GM18868 (cell line): Measurements from ENCODE around the gene RPTN.
"Not testable (repeated sequence)": the region's sequence is repeated elsewhere in the genome, so short reads cannot be mapped to it uniquely, and the experiment has no call there.

ENCODE experiments used
- ATAC-seq: cut with Tn5 transposase; IDR thresholded peaks from one replicate; pipeline ENCODE4 v1.9.1; 2021; ENCODE audit warnings: mild to moderate bottlenecking, moderate library complexity; ENCODE audit not compliant: unreplicated experiment

Gene RPTN

DNA sequence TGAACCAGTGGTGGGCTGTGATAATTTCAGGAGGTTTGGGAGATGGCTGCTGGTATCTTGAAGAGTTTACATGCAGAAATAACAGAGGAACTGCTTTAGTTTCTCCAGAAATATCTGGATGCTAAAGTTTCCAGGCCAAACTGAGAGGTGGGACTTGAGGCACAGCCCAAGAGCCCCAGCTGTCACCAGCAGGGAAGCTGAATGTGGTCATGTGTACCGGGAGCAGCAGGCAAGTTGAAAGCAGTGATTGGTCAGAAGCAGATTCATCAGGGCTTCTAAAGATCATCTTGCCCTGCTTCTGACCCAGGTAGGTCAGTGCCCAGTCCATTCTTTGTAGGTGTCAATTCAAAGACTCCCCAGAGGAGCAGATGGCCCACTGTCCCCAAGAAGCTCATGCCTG is 7.9 kb upstream of the RPTN start:
- no peak for ATAC-seq

- no peak for ATAC-seq
These were observed 6.5 kb upstream of the RPTN start for GRCh38 chr1:152165286-152166077.

DNA sequence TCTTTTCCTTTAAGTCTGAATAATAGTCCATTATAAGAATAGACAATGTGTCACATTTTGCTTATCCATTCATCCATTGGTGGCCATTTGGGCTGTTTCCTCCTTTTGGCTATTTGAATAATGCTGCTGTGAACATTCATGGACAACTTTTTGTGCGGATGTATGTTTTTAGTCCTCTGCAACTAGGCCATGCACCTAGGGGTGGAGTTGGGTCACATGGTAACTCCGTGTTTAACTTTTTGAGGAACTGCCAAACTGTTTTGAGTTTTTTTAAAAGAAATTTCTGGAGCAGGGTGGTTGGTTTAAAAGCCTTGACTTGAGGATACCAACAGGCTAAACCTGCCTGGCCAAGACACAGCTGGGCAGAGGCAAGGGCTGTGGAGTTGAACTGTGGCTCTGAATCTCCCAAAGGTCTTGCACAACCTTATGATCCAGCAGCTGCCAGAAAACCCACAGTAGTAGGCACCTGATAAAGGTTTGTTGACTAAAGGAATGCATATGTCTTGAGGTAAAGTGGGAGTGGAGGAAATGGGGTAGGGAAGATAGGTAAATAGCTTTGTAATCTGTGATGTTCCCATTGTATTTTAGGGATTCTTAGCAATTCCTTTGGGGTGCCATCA is 5.6 kb upstream of the RPTN start:
- no peak for ATAC-seq

DNA sequence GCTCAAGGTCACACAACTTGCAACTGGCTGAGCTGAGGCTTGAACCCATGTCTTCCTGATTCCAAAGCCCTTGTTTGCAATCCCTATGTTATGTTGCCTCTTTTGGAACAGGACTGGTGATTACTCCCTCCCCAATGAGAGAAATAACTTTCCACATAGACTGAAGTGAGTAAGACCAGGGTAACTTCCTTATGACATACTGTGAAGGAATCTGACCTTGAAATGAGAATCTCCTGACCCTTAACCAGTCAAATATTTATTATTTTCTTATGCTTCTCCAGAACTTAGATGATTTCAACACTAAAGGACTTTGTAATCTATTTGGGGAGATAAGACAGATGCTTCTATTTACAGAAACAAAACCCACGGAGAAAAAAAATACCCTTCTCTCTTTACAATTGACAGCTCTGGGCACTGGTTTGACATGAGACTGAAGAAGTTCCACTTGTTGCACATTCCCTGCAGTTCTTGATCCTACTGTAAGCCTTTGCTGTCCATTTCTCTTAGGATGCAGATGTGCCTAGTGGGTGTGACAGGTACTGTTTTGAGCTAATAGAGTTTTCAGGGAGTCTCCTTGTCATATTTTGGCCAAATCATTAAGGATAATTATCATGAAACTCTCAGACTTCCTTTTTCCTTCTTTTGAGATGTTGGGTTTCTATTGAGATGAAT is 3.9 kb upstream of the RPTN start:
- no peak for ATAC-seq

DNA sequence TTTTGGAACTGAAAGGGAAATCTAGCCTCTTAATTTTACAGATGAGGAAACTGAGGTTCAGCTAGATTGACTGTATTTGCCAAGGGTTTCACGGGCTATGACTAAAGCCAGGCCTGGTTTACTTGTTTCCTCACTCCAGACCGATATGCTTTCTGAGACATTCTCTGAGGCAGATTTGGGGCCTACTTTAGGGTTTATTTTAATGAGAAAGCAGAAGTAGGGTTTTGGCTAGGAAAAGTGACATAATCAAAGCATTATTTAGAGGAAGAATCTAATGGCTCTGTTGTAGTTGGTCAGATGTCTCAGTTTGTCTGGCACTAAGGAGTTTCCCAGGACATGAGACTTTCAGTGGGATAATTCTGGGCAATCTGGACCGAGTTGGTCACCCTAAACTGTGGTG is 1.5 kb upstream of the RPTN start:
- ATAC-seq, result no peak

- ATAC-seq, result no peak
These were observed 5.0 kb downstream of the RPTN start for GRCh38 chr1:152153996-152154395.

- no peak for ATAC-seq
These were observed 7.4 kb downstream of the RPTN start for GRCh38 chr1:152151646-152152045.

DNA sequence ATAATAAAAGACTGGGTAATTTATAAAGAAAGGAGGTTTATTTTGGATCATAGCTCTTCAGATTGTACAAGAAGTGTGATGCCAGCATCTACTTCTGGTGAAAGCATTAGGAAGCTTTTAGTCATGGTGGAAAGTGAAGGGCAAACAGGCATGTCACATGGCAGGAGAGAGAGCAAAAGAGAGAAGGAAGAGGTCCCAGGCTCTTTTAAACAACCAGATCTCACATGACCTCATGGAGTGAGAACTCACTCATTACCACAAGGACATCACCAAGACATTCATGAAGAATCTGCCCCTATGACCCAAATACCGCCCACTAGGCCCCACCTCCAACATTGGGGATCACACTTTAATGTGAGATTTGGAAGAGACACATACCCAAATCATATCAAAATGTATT is 10.0 kb downstream of the RPTN start:
- no peak for ATAC-seq

- ATAC-seq, result no peak
These were observed 11.0 kb downstream of the RPTN start for GRCh38 chr1:152148051-152148450.

DNA sequence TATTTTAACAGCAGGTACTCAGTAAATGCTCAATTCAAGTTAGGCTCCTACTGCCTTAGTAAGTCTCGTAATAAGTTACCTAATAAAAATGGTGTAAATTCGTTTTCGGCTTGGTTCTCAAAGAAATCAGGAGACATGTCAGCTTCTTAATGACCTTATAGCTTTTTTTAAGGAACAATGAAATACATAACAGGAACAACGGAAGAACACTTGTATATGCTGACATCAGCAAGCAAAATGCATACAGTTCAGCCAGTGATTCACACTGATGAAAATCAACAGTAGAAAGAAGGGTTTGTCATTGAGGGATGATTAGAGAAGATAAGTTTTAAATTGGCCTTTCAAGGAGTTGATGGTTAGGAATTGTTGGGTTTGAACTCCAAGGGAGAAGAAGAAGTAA is 13.3 kb downstream of the RPTN start:
- no peak for ATAC-seq

DNA sequence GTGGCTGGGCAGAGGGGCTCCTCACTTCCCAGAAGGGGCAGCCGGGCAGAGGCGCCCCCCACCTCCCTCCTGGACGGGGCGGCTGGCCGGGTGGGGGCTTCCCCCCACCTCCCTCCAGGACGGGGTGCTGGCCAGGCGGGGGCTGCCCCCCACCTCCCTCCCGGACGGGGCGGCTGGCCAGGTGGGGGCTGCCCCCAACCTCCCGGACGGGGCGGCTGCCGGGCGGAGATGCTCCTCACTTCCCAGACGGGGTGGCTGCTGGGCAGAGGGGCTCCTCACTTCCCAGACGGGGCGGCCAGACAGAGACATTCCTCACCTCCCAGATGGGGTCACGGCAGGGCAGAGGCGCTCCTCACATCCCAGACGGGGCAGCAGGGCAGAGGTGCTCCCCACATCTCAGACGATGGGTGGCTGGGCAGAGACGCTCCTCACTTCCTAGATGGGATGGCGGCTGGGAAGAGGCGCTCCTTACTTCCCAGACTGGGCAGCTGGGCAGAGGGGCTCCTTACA is 14.3 kb downstream of the RPTN start:
- not testable (repeated sequence) for ATAC-seq

GRCh38 chr1:152143150-152143887 is 15.7 kb downstream of the RPTN start:
- ATAC-seq, result peak; percentile 64

- ATAC-seq, result no peak
These were observed 16.9 kb downstream of the RPTN start for GRCh38 chr1:152141971-152142584.

- ATAC-seq, result no peak
These were observed 21.8 kb downstream of the RPTN start for GRCh38 chr1:152137215-152137614.

- ATAC-seq, result no peak
These were observed 28.8 kb downstream of the RPTN start for GRCh38 chr1:152130186-152130585.

DNA sequence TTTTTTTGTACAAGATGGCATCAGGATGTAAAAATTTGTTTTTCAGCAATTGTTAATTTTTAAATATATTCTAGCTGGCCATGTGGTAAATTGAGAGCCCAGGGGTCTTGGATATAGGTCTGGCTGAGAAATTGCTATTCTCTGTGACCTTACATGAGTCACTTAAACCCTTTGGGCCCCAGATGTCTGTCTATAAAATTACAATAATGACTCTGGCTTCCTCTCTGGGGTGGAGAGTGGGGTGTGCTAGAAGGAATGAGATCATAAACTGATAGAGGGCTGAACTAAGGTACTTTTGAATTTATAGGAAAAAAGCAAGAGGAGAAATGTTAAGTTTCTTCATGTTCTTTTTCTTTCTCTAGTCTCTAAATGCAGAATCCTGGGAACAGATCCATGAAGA is 31.4 kb downstream of the RPTN start:
- no peak for ATAC-seq

DNA sequence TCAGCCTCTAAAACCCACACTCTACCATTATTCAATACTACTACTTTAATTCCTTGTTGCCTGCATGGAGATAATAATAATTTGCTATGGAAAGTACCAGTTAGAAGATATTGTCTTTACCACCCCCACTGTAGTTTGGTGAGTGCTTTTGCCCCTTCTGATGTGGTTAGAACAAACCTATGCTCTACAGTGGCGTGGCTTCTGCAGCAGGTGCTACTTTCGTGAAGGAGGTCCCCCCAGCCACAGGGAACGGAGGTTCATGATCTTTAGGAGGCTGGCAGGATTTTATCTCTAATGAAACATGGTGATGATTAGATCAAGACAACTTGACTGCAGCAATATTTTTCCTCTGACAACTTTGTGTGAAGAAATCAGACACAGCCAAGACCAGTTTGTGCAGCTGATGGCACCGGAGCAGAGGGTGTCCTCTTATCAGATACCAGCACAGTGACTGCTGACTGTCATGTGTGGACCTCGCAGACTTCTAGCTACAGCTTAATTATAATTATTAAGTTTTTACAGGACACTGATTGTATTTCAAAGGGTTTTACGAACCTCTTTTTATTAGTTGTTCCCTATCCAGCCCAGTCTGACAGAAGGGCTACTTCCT is 33.1 kb downstream of the RPTN start:
- no peak for ATAC-seq

GRCh38 chr1:152118915-152119314 is 40.1 kb downstream of the RPTN start:
- no peak for ATAC-seq

DNA sequence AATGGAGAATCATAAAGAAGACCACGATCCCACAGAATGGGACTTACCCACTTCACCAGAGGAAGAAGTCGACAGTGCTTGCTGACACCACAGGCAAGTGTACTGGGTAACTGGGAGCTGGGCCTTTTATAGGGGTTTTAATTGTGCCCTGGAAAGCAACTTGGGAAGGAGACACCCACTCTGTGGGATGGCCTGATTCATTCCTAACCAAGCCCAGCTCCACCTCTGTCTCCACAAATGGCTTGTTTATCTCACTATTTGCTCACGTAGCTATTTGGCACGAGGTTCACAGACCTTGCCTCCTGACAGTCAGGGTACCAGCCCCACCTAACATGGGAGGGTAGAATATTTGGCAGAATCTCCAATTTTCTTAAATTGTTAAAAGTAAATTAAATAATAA is 43.7 kb downstream of the RPTN start, which contains the start of gene TCHH:
TSS of gene TCHH (minus strand) at position 101 of the 400 bp plus-strand sequence. CDS start 1,364 bp downstream, outside the sequence.
- no peak for ATAC-seq

DNA sequence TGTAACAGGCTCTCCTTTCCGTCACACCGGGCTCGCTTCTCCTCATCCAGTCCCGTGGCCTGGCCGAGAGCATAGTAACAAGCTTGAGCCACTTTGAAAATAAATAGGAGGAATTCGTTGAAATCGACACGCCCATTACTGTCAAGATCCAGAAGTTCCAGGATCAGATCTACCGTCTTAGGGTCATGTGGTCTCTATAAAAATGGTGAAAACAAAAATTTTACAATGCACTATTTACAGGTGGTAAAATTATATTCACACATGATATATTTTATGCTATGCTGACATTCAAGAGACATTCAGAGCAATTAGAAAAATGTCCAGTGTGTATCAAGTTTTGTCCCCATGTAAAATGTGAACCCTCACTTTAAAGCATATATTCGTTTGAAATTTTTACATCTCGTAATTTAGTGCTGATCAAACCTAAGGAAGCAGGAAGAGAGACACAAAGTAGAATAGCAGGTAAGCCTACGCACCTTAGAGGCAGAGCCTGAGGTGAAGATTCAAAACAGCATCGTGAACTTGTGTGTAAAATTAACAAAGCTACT is 46.1 kb downstream of the RPTN start:
- no peak for ATAC-seq
